OCI-LY7 (cell line): ENCODE data around the gene ALK. TPM values are rescaled to one million over a fixed set of nuclear protein-coding genes. Genes with fewer than 3 reads are reported as not detected.

Experiments
- BruUV-seq: library from RNA; stranded (reverse); fragments of 400-500 nt; replicated peaks from 2 replicates; lab custom pipeline; 2021; lab: Mats Ljungman, UMichigan
- CTCF ChIA-PET: fragments of 300-600 bp; sonication (Branson Sonifier 250); formaldehyde crosslinking; loops from one replicate; lab custom pipeline; 2022; ENCODE audit warnings: antibody characterized with exemption; ENCODE audit not compliant: unreplicated experiment; lab: Charles Lee
- POLR2A ChIA-PET: fragments of 300-600 bp; sonication (Branson Sonifier 250); formaldehyde crosslinking; loops from one replicate; lab custom pipeline; 2022; ENCODE audit warnings: antibody characterized with exemption; lab: Charles Lee
- DNase-seq: peaks from one replicate; pipeline ENCODE4 v3.0.0-alpha.2; 2015; ENCODE audit warnings: low spot score
- H2AFZ ChIP-seq: fragments of 200-600 bp; sonication (generic), shearing (Covaris generic); 2 replicates; pipeline ENCODE4 v1.6.1; 2014; ENCODE audit warnings: mild to moderate bottlenecking, antibody characterized with exemption, low read length, moderate library complexity
- H3K27ac ChIP-seq: fragments of 200-600 bp; sonication (generic); 2 replicates; pipeline ENCODE4 v1.5.1; 2014; ENCODE audit warnings: mixed run types, low read depth, mild to moderate bottlenecking, moderate library complexity, low read length, inconsistent platforms; ENCODE audit not compliant: poor library complexity, severe bottlenecking
- H3K36me3 ChIP-seq: fragments of 200-600 bp; sonication (generic); 2 replicates; pipeline ENCODE4 v1.6.1; 2014; ENCODE audit warnings: mild to moderate bottlenecking, antibody characterized with exemption, low read length, moderate library complexity, mixed read lengths; ENCODE audit not compliant: insufficient read depth
- H3K4me1 ChIP-seq: fragments of 200-600 bp; sonication (generic); 2 replicates; pipeline ENCODE4 v1.5.1; 2014; ENCODE audit warnings: mild to moderate bottlenecking, low read length; ENCODE audit not compliant: insufficient read depth, poor library complexity, severe bottlenecking
- H3K4me2 ChIP-seq: fragments of 200-600 bp; sonication (generic); 2 replicates; pipeline ENCODE4 v1.6.1; 2014; ENCODE audit warnings: mild to moderate bottlenecking, low read length
- H3K4me3 ChIP-seq: fragments of 200-600 bp; sonication (generic); 2 replicates; pipeline ENCODE4 v1.5.1; 2014; ENCODE audit warnings: mild to moderate bottlenecking, low read depth, low read length; ENCODE audit not compliant: poor library complexity, severe bottlenecking
- H3K79me2 ChIP-seq: fragments of 200-600 bp; sonication (generic); 2 replicates; pipeline ENCODE4 v1.6.1; 2016; ENCODE audit warnings: low read depth, mild to moderate bottlenecking, low read length, moderate library complexity, mixed read lengths; ENCODE audit not compliant: insufficient read depth
- H3K9me2 ChIP-seq: fragments of 200-600 bp; sonication (generic); 2 replicates; pipeline ENCODE4 v1.6.1; 2016; ENCODE audit warnings: mild to moderate bottlenecking, low read length, mixed read lengths; ENCODE audit not compliant: insufficient read depth
- H3K9me3 ChIP-seq: fragments of 200-600 bp; sonication (generic); 2 replicates; pipeline ENCODE4 v1.6.1; 2014; ENCODE audit warnings: mild to moderate bottlenecking, mixed run types, low read length, mixed read lengths
- H4K20me1 ChIP-seq: fragments of 200-600 bp; sonication (generic); 2 replicates; pipeline ENCODE4 v1.6.1; 2014; ENCODE audit warnings: mild to moderate bottlenecking, antibody characterized with exemption, low read length, moderate library complexity, mixed read lengths; ENCODE audit not compliant: insufficient read depth
- CTCF ChIP-seq: fragments of 200-600 bp; sonication (generic); conservative IDR thresholded peaks from 2 replicates; pipeline ENCODE4 v1.5.1; 2014; ENCODE audit warnings: mild to moderate bottlenecking, antibody characterized with exemption, low read length, moderate library complexity, mixed read lengths
- EZH2phosphoT487 ChIP-seq: fragments of 200-600 bp; sonication (generic); IDR thresholded peaks from 2 replicates; pipeline ENCODE4 v1.6.1; 2018; ENCODE audit warnings: low read depth, borderline replicate concordance, mild to moderate bottlenecking, mixed run types, antibody characterized with exemption, low read length, moderate library complexity, mixed read lengths
- intact Hi-C: fragments of 100-400 bp; cut with micrococcal nuclease; formaldehyde crosslinking; loops from one replicate; pipeline ENCODE4 v1.10.0; 2022; ENCODE audit not compliant: unreplicated experiment
- total RNA-seq, 2 experiments: library from RNA; depleted of rRNA in 1 of 2; stranded (reverse); fragments of >200 nt in 1 of 2; shearing (Covaris generic) in 1 of 2; gene quantifications; 2 replicates each; pipeline ENCODE4 v1.2.3, GENCODE V29; 2014 to 2022

ALK gene
- total RNA-seq, 2 experiments from 2014 or later = 0.09 TPM; not detected in 1

GRCh38 chr2:29519338-29519925 lies 402.0 kb downstream of the ALK start:
- intact Hi-C loops = no loop called here
- Histone ChIP-seq H3K4me1 (no peaks in the 10 kb centered on the region), H3K27ac (no peak overlapping the region), H3K36me3 (no peaks in the 10 kb centered on the region), H2AFZ (no peak overlapping the region), H3K4me2 (no peak overlapping the region), H3K9me3 (no peaks in the 10 kb centered on the region), H4K20me1 (no peaks in the 10 kb centered on the region), H3K9me2 (no peaks in the 10 kb centered on the region), H3K4me3 (no peak overlapping the region), H3K79me2 (no peaks in the 10 kb centered on the region)
- no TSS peak for BruUV-seq
- no peak for DNase-seq
- POLR2A ChIA-PET = no interaction called here
- TF ChIP-seq EZH2phosphoT487 (no peak), CTCF (no peak)
- CTCF ChIA-PET = no interaction called here

- POLR2A ChIA-PET = no interaction called here
- Histone ChIP-seq H3K36me3 (no peaks in the 10 kb centered on the region), H3K9me2 (no peaks in the 10 kb centered on the region), H3K79me2 (no peaks in the 10 kb centered on the region), H4K20me1 (no peaks in the 10 kb centered on the region), H3K4me2 (no peak overlapping the region), H3K4me3 (no peak overlapping the region), H3K9me3 (no peaks in the 10 kb centered on the region), H2AFZ (no peak overlapping the region), H3K4me1 (no peaks in the 10 kb centered on the region), H3K27ac (no peak overlapping the region)
- CTCF ChIA-PET = no interaction called here
- TF ChIP-seq CTCF (no peak), EZH2phosphoT487 (no peak)
- no peak for DNase-seq
- intact Hi-C loops = no loop called here
- no TSS peak for BruUV-seq
These were observed 402.6 kb downstream of the ALK start for GRCh38 chr2:29518646-29519337.

GRCh38 chr2:29518010-29518409 lies 403.4 kb downstream of the ALK start:
- BruUV-seq = no TSS peak
- Histone ChIP-seq H3K9me2 (no peaks in the 10 kb centered on the region), H3K9me3 (no peaks in the 10 kb centered on the region), H3K27ac (no peak overlapping the region), H3K4me3 (no peak overlapping the region), H3K4me2 (no peak overlapping the region), H4K20me1 (no peaks in the 10 kb centered on the region), H2AFZ (no peak overlapping the region), H3K4me1 (no peaks in the 10 kb centered on the region), H3K36me3 (no peaks in the 10 kb centered on the region), H3K79me2 (no peaks in the 10 kb centered on the region)
- intact Hi-C loops = no loop called here
- DNase-seq = no peak
- ChIA-PET CTCF (no interaction called here), POLR2A (no interaction called here)
- no peak for TF ChIP-seq EZH2phosphoT487
- no peak for TF ChIP-seq CTCF
